ENCODE measurements around the gene CAMSAP2.
A peak's percentile ranks its signal among the peaks of the same experiment; 100 is the strongest.

- TF ChIP-seq CTCF (IDR thresholded peaks at IDR 0.05): no peak
- no peak for TF ChIP-seq EP300 (IDR thresholded peaks at IDR 0.05)
- TF ChIP-seq POLR2A (IDR thresholded peaks at IDR 0.05): peak in 3 of 4 donors; percentile 20 to 69 (median 40)
Measured at GRCh38 chr1:200894712-200895442, 156.2 kb downstream of the CAMSAP2 start, which contains the start of gene INAVA.

Measured in upper lobe of left lung (tissue), 4 donors.